ENCODE data around the gene SHANK1. TPM values are rescaled to one million over a fixed set of nuclear protein-coding genes. Genes with fewer than 3 reads are reported as not detected.

Gene SHANK1
- total RNA-seq: 0.60 and 3.3 TPM in 2 replicates

GRCh38 chr19:50719566-50719965 lies at the start of gene SHANK1:
SHANK1 (minus strand) TSS chr19:50719802; CDS start chr19:50716919, 2,883 bp downstream.

GRCh38 chr19:50723069-50723468 lies 3.5 kb upstream of the SHANK1 start, which contains the start of gene CLEC11A:
CLEC11A (plus strand) TSS chr19:50723364; CDS start chr19:50723526, 162 bp downstream.

GRCh38 chr19:50649433-50650391 lies 69.9 kb downstream of the SHANK1 start, which contains the start of gene C19orf81:
C19orf81 (plus strand) TSS chr19:50649445; CDS start chr19:50649445, 0 bp downstream.

GRCh38 chr19:50639121-50640112 lies 80.2 kb downstream of the SHANK1 start, which contains the start of gene SYT3:
SYT3 (minus strand) TSS chr19:50639881; CDS start chr19:50637411, 2,470 bp downstream.

Other genes starting within 250 kb of the SHANK1 start
- gene EMC10, start 243.3 kb downstream of the SHANK1 start, total RNA-seq: 32.5 and 38.9 TPM in 2 replicates
- gene GARIN5A, start 243.0 kb downstream of the SHANK1 start, total RNA-seq: 0.26 and 0.47 TPM in 2 replicates
- 49.2 and 52.6 TPM in 2 replicates for gene JOSD2, start 208.6 kb downstream of the SHANK1 start, total RNA-seq
- not detected in 2 replicates for gene ASPDH, start 205.9 kb downstream of the SHANK1 start, total RNA-seq
- gene LRRC4B, start 151.4 kb downstream of the SHANK1 start, total RNA-seq: under 0.01 and 0.94 TPM in 2 replicates
- not detected in 2 replicates for gene SYT3, start 79.9 kb downstream of the SHANK1 start, total RNA-seq
- gene C19orf81, start 70.4 kb downstream of the SHANK1 start, total RNA-seq: not detected in 2 replicates
- gene CLEC11A, start 3.6 kb upstream of the SHANK1 start, total RNA-seq: 21.3 and 46.3 TPM in 2 replicates
- gene GPR32, start 50.7 kb upstream of the SHANK1 start, total RNA-seq: not detected in 2 replicates
- not detected in 2 replicates for gene ACP4, start 70.6 kb upstream of the SHANK1 start, total RNA-seq
- gene KLK1, start 104.0 kb upstream of the SHANK1 start, total RNA-seq: not detected in 2 replicates
- gene KLK15, start 113.8 kb upstream of the SHANK1 start, total RNA-seq: 0.09 TPM in 1 of 2 replicates, not detected in the other
- 0.09 TPM in 1 of 2 replicates, not detected in the other for gene KLK3, start 135.1 kb upstream of the SHANK1 start, total RNA-seq
- not detected in 2 replicates for gene KLK2, start 153.6 kb upstream of the SHANK1 start, total RNA-seq
- not detected in 2 replicates for gene KLK4, start 191.6 kb upstream of the SHANK1 start, total RNA-seq
- gene KLK5, start 233.2 kb upstream of the SHANK1 start, total RNA-seq: 0.34 TPM in 1 of 2 replicates, not detected in the other
- gene KLK6, start 249.8 kb upstream of the SHANK1 start, total RNA-seq: not detected in 2 replicates

All from bronchial smooth muscle cell (primary cell).